H9 (cell line): ENCODE measurements around the gene C10orf71. TPM values are rescaled to one million over a fixed set of nuclear protein-coding genes. Genes with fewer than 3 reads are reported as not detected.

Experiments
- DNase-seq: peaks from one replicate; pipeline ENCODE4 v3.0.0-alpha.2; 2017
- H2AFZ ChIP-seq: one replicate; pipeline ENCODE4 v1.6.1; 2013; ENCODE audit warnings: mild to moderate bottlenecking, low read length, control low read depth, moderate library complexity
- H2AK5ac ChIP-seq: 2 replicates; pipeline ENCODE4 v1.6.1; 2013; ENCODE audit warnings: low read length, control low read depth, mixed read lengths; ENCODE audit not compliant: insufficient read length
- H2BK120ac ChIP-seq: one replicate; pipeline ENCODE4 v1.6.1; 2013; ENCODE audit warnings: low read depth, mild to moderate bottlenecking, low read length, control low read depth, inconsistent platforms; ENCODE audit not compliant: poor library complexity, severe bottlenecking
- H2BK12ac ChIP-seq: 2 replicates; pipeline ENCODE4 v1.6.1; 2013; ENCODE audit warnings: low read length, control low read depth, mixed read lengths, low read depth; ENCODE audit not compliant: insufficient read length
- H2BK15ac ChIP-seq: 2 replicates; pipeline ENCODE4 v1.6.1; 2013; ENCODE audit warnings: low read depth, low read length, control low read depth
- H2BK20ac ChIP-seq: one replicate; pipeline ENCODE4 v1.6.1; 2013; ENCODE audit warnings: low read depth, mild to moderate bottlenecking, low read length, control low read depth, inconsistent platforms; ENCODE audit not compliant: poor library complexity, severe bottlenecking
- H2BK5ac ChIP-seq: 2 replicates; pipeline ENCODE4 v1.6.1; 2013; ENCODE audit warnings: low read length, control low read depth, mixed read lengths; ENCODE audit not compliant: insufficient read length
- H3K14ac ChIP-seq: 2 replicates; pipeline ENCODE4 v1.6.1; 2013; ENCODE audit warnings: low read length, control low read depth; ENCODE audit not compliant: insufficient read depth
- H3K18ac ChIP-seq: 2 replicates; pipeline ENCODE4 v1.6.1; 2013; ENCODE audit warnings: low read depth, mild to moderate bottlenecking, mixed read lengths, low read length, control low read depth; ENCODE audit not compliant: insufficient read length
- H3K23ac ChIP-seq: 2 replicates; pipeline ENCODE4 v1.6.1; 2013; ENCODE audit warnings: low read length, control low read depth, mixed read lengths, low read depth; ENCODE audit not compliant: insufficient read length
- H3K23me2 ChIP-seq: 2 replicates; pipeline ENCODE4 v1.6.1; 2013; ENCODE audit warnings: low read depth, mild to moderate bottlenecking, mixed read lengths, low read length, control low read depth; ENCODE audit not compliant: insufficient read length, poor library complexity, severe bottlenecking
- H3K27ac ChIP-seq: 2 replicates; pipeline ENCODE4 v1.5.1; 2013; ENCODE audit warnings: low read length, control low read depth, mixed read lengths, low read depth; ENCODE audit not compliant: insufficient read length
- H3K27me3 ChIP-seq: 2 replicates; pipeline ENCODE4 v1.6.1; 2013; ENCODE audit warnings: low read length, control low read depth, inconsistent platforms; ENCODE audit not compliant: insufficient read depth
- H3K4ac ChIP-seq: 2 replicates; pipeline ENCODE4 v1.6.1; 2013; ENCODE audit warnings: low read depth, mild to moderate bottlenecking, control low read depth, inconsistent platforms, low read length, moderate library complexity
- H3K4me1 ChIP-seq: 2 replicates; pipeline ENCODE4 v1.6.1; 2013; ENCODE audit warnings: low read length, control low read depth, inconsistent platforms; ENCODE audit not compliant: insufficient read depth
- H3K4me2 ChIP-seq: 2 replicates; pipeline ENCODE4 v1.6.1; 2013; ENCODE audit warnings: low read length, control low read depth, mixed read lengths; ENCODE audit not compliant: insufficient read length, insufficient read depth
- H3K56ac ChIP-seq: 2 replicates; pipeline ENCODE4 v1.6.1; 2013; ENCODE audit warnings: low read depth, mild to moderate bottlenecking, mixed read lengths, low read length, control low read depth; ENCODE audit not compliant: insufficient read length
- H3K79me1 ChIP-seq: 2 replicates; pipeline ENCODE4 v1.6.1; 2013; ENCODE audit warnings: low read depth, mild to moderate bottlenecking, moderate library complexity, low read length, control low read depth, inconsistent platforms; ENCODE audit not compliant: insufficient read depth, poor library complexity, severe bottlenecking
- H3K79me2 ChIP-seq: 2 replicates; pipeline ENCODE4 v1.6.1; 2013; ENCODE audit warnings: low read length, control low read depth, inconsistent platforms; ENCODE audit not compliant: insufficient read depth
- H3K9ac ChIP-seq: 2 replicates; pipeline ENCODE4 v1.6.1; 2013; ENCODE audit warnings: low read length, control low read depth, mixed read lengths; ENCODE audit not compliant: insufficient read length; ENCODE audit errors: extremely low read depth
- H3K9me3 ChIP-seq: one replicate; pipeline ENCODE4 v1.6.1; 2013; ENCODE audit warnings: low read depth, low read length, inconsistent platforms; ENCODE audit not compliant: control insufficient read depth
- H3T11ph ChIP-seq: one replicate; pipeline ENCODE4 v1.6.1; 2013; ENCODE audit warnings: mild to moderate bottlenecking, low read length, control low read depth, inconsistent platforms
- H4K20me1 ChIP-seq: one replicate; pipeline ENCODE4 v1.6.1; 2013; ENCODE audit not compliant: control insufficient read depth, insufficient read length, insufficient read depth
- H4K5ac ChIP-seq: 2 replicates; pipeline ENCODE4 v1.6.1; 2013; ENCODE audit warnings: low read depth, mild to moderate bottlenecking, mixed read lengths, low read length, control low read depth; ENCODE audit not compliant: insufficient read length
- H4K8ac ChIP-seq: replicated peaks from 2 replicates; pipeline ENCODE4 v1.6.1; 2013; ENCODE audit warnings: low read length, control low read depth, mixed read lengths, low read depth; ENCODE audit not compliant: insufficient read length
- H4K91ac ChIP-seq: 2 replicates; pipeline ENCODE4 v1.6.1; 2013; ENCODE audit warnings: low read depth, mild to moderate bottlenecking, moderate library complexity, mixed read lengths, low read length, control low read depth; ENCODE audit not compliant: insufficient read length
- H3K27ac Mint-ChIP-seq, 3 experiments: 2 replicates in 2 of 3; 3 replicates in 1 of 3; pipeline ENCODE4 v1.8.0; 2020 to 2021; ENCODE audit warnings: mixed read lengths in 3 of 3, mild to moderate bottlenecking in 1 of 3, moderate library complexity in 1 of 3
- H3K27me3 Mint-ChIP-seq: 2 replicates; pipeline ENCODE4 v1.8.0; 2021; ENCODE audit warnings: low read depth, mild to moderate bottlenecking, moderate library complexity, mixed read lengths
- H3K36me3 Mint-ChIP-seq, 3 experiments: 2 replicates in 2 of 3; 3 replicates in 1 of 3; pipeline ENCODE4 v1.8.0; 2020 to 2021; ENCODE audit warnings: low read depth in 3 of 3, mixed read lengths in 3 of 3; ENCODE audit not compliant: insufficient read depth in 1 of 3
- H3K4me1 Mint-ChIP-seq, 2 experiments: 2 replicates each; pipeline ENCODE4 v1.8.0; 2020; ENCODE audit warnings: mixed read lengths in 2 of 2
- H3K4me3 Mint-ChIP-seq, 2 experiments: 2 replicates in 1 of 2; 3 replicates in 1 of 2; pipeline ENCODE4 v1.8.0; 2020 to 2021; ENCODE audit warnings: mild to moderate bottlenecking in 2 of 2, mixed read lengths in 2 of 2, moderate library complexity in 1 of 2
- H3K9me3 Mint-ChIP-seq, 2 experiments: 2 replicates in 1 of 2; 3 replicates in 1 of 2; pipeline ENCODE4 v1.8.0; 2020; ENCODE audit warnings: mild to moderate bottlenecking in 2 of 2, mixed read lengths in 2 of 2, moderate library complexity in 1 of 2
- CTCF ChIP-seq: fragments of 200-600 bp; sonication (generic); conservative IDR thresholded peaks from 3 replicates; pipeline ENCODE4 v1.8.0; 2021; ENCODE audit warnings: antibody characterized with exemption, mild to moderate bottlenecking
- WGBS: extraction: QIAGEN DNeasy Blood & Tissue Kit; methylation state at CpG from one replicate; pipeline ENCODE4 v1.1.7; 2013; ENCODE audit warnings: missing lambda C conversion rate, low lambda C conversion rate, mixed read lengths; ENCODE audit not compliant: insufficient read length; ENCODE audit errors: extremely low coverage; 5-methylcytosine and 5-hydroxymethylcytosine counted together
- total RNA-seq: library from RNA; stranded (reverse); gene quantifications from 2 replicates; pipeline ENCODE4 v1.2.1, GENCODE V29; 2021

Gene C10orf71
- total RNA-seq, 1 experiment from 2014 or later: not detected

GRCh38 chr10:49374740-49375139 lies 75.8 kb downstream of the C10orf71 start:
- H2BK15ac ChIP-seq: no peak overlapping the region
- no peak overlapping the region for H2AFZ ChIP-seq
- Mint-ChIP-seq H3K9me3 (no peaks in the 10 kb centered on the region), H3K27me3 (peaks cover 29% of the 10 kb centered on the region), H3K4me3 (no peak overlapping the region), H3K27ac (no peak overlapping the region), H3K36me3 (no peaks in the 10 kb centered on the region), H3K4me1 (no peaks in the 10 kb centered on the region)
- no peaks in the 10 kb centered on the region for H3K9me3 ChIP-seq
- H3K14ac ChIP-seq: no peak overlapping the region
- H3K9ac ChIP-seq: no peak overlapping the region
- no peak overlapping the region for H3K56ac ChIP-seq
- no peak overlapping the region for H2BK5ac ChIP-seq
- H4K20me1 ChIP-seq: no peaks in the 10 kb centered on the region
- H4K5ac ChIP-seq: no peak overlapping the region
- H3K4me1 ChIP-seq: no peaks in the 10 kb centered on the region
- H3K4me2 ChIP-seq: no peak overlapping the region
- H3K27ac ChIP-seq: no peak overlapping the region
- no peak overlapping the region for H3K4ac ChIP-seq
- H3K79me1 ChIP-seq: no peaks in the 10 kb centered on the region
- H4K8ac ChIP-seq: no peak overlapping the region
- no peak overlapping the region for H4K91ac ChIP-seq
- no peak overlapping the region for H2BK20ac ChIP-seq
- H2BK120ac ChIP-seq: no peak overlapping the region
- no peak overlapping the region for H3K18ac ChIP-seq
- TF ChIP-seq CTCF: no peak
- no peaks in the 10 kb centered on the region for H3K79me2 ChIP-seq
- H2BK12ac ChIP-seq: no peak overlapping the region
- no peak overlapping the region for H3K23ac ChIP-seq
- WGBS: no CpG with 5 or more reads among the region's 5 CpGs
- no peak overlapping the region for H3T11ph ChIP-seq
- no peak for DNase-seq
- no peaks in the 10 kb centered on the region for H3K23me2 ChIP-seq
- no peaks in the 10 kb centered on the region for H3K27me3 ChIP-seq
- H2AK5ac ChIP-seq: no peak overlapping the region
